HL-60 (cell line): ENCODE results near the gene WIPF1.

Source experiments
- DNase-seq, 2 experiments: peaks; one replicate each; pipeline ENCODE4 v3.0.0-alpha.2; 2010 to 2020; ENCODE audit warnings: low read depth in 1 of 2, low spot score in 1 of 2
- H3K27ac ChIP-seq: fragments of 250-450 bp; sonication (Bioruptor Pico); replicated peaks from 2 replicates; pipeline ENCODE4 v1.5.1; 2020; ENCODE audit warnings: mild to moderate bottlenecking, moderate library complexity
- H3K27me3 ChIP-seq: fragments of 250-450 bp; sonication (Bioruptor Pico); 2 replicates; pipeline ENCODE4 v1.5.1; 2021; ENCODE audit warnings: mild to moderate bottlenecking, moderate library complexity; ENCODE audit not compliant: insufficient read depth, poor library complexity, severe bottlenecking
- H3K4me3 ChIP-seq: replicated peaks from 2 replicates; pipeline ENCODE4 v1.5.1; 2011; ENCODE audit warnings: mild to moderate bottlenecking, control low read depth, low read length; ENCODE audit not compliant: insufficient read depth
- GABPA ChIP-seq: IDR thresholded peaks from 2 replicates; pipeline ENCODE4 v1.6.1; 2012; ENCODE audit warnings: low read depth
- POLR2AphosphoS5 ChIP-seq: IDR thresholded peaks from 2 replicates; pipeline ENCODE4 v1.6.1; 2012; ENCODE audit warnings: low read depth
- SPI1 ChIP-seq: IDR thresholded peaks from 2 replicates; pipeline ENCODE4 v1.6.1; 2012; ENCODE audit warnings: low read depth, mild to moderate bottlenecking, borderline replicate concordance
- long read RNA-seq: library from polyadenylated mRNA; unstranded; transcript quantifications from one replicate; pipeline ENCODE4 v2.0.0, GENCODE V29; 2020
- TF ChIP-seq, protein P1 (sequence below): IDR thresholded peaks from one replicate; pipeline ENCODE4 v1.5.1; 2011; ENCODE audit warnings: low read length, control low read depth, inconsistent platforms; ENCODE audit not compliant: insufficient read depth
- TF ChIP-seq, protein P2 (sequence below): IDR thresholded peaks from 2 replicates; pipeline ENCODE4 v1.6.1; 2012; ENCODE audit warnings: low read depth; ENCODE audit not compliant: insufficient replicate concordance

Gene WIPF1, protein sequence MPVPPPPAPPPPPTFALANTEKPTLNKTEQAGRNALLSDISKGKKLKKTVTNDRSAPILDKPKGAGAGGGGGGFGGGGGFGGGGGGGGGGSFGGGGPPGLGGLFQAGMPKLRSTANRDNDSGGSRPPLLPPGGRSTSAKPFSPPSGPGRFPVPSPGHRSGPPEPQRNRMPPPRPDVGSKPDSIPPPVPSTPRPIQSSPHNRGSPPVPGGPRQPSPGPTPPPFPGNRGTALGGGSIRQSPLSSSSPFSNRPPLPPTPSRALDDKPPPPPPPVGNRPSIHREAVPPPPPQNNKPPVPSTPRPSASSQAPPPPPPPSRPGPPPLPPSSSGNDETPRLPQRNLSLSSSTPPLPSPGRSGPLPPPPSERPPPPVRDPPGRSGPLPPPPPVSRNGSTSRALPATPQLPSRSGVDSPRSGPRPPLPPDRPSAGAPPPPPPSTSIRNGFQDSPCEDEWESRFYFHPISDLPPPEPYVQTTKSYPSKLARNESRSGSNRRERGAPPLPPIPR
- long read RNA-seq, full-length matches to known transcripts, result 11 of 99 reads
- long read RNA-seq, partial matches to known transcripts, result 37 of 99 reads
- long read RNA-seq, other reads (novel, unspliced or antisense), result 51 of 99 reads

DNA sequence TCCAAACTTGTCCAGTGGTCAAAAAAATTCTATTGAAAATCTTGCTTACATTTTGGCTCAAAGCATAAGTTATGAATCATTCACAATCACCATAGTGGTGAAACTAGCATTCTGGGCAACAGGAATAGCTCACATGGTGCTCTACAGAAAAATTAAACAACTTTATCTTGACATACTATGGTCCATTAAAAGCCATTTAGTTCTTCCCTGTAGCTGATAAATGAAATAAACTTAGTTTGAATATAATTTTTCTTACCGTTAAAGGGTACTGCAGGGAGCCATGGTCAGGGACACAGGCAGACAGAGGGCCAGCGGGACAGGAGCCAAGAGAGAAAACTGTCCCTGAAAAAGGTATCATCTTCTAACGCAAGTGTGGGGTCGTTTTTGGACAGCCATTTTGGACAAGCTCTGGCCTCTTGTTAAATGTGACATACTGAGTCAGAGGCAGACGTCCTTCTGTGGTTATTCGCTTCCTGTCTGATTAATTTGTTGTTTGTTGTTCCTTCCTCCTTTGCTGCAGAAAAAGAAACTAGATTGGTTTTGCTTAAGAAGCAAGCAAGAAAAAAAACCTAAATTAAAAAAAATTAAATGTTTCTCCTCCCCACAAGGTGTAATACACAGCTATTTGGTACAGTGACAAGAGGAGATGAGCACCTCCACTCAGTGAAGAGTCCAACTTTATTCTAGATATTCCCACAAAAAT lies at the start of gene WIPF1:
Gene WIPF1, minus strand, starts transcription at position 460 of the 703 bp plus-strand sequence. CDS start 12,231 bp downstream, outside the sequence.
- Histone ChIP-seq H3K27ac (peak within 1 kb of the TSS; percentile 79), H3K4me3 (peak within 1 kb of the TSS; percentile 37), H3K27me3 (no peaks in the 10 kb centered on the region)
- DNase-seq, result peak; percentile 46 to 69
- TF ChIP-seq POLR2AphosphoS5, result peak; percentile 28; the same call in 1 of the 2 replicates
- TF ChIP-seq, protein P1, sequence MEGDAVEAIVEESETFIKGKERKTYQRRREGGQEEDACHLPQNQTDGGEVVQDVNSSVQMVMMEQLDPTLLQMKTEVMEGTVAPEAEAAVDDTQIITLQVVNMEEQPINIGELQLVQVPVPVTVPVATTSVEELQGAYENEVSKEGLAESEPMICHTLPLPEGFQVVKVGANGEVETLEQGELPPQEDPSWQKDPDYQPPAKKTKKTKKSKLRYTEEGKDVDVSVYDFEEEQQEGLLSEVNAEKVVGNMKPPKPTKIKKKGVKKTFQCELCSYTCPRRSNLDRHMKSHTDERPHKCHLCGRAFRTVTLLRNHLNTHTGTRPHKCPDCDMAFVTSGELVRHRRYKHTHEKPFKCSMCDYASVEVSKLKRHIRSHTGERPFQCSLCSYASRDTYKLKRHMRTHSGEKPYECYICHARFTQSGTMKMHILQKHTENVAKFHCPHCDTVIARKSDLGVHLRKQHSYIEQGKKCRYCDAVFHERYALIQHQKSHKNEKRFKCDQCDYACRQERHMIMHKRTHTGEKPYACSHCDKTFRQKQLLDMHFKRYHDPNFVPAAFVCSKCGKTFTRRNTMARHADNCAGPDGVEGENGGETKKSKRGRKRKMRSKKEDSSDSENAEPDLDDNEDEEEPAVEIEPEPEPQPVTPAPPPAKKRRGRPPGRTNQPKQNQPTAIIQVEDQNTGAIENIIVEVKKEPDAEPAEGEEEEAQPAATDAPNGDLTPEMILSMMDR, result no peak

DNA sequence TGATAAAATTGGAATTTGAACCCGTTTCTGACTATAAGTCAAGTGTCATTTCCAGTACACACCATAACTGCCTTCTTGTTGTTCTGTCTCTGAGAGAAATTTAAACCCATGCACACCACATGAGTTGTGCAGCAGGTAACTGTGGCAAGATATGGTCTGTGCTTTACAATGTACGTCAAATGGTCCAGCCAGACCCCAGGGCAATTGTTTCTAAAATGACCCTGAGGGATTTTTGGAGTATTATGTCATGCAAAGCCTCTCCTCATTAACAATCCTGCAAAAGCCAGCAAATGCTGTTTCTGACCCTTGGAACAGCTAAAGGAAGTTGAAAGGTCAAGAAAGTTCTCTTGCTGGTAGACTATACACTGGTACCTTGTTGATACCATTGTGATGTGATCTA lies 47.7 kb upstream of the WIPF1 start:
- no peak overlapping the region for H3K27ac ChIP-seq
- H3K4me3 ChIP-seq, result no peak overlapping the region
- DNase-seq, result no peak

DNA sequence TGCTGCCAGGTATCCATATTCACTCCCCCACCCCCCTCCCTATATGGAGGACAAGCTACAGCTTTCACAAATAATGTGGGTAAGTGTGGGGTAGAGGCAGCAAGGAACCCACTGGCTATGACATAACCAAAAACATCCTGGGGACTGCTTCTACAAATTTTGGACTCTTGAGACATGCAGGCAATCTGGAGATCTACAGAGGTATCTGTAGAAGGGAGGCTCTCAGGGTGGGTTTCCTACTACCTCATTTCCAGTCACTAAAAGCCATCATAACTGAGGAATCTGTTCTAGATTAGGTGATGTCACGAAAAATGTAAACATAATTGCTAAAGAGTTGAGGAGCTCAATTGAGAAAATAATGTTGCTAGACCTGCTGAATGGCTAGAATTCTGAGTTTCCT lies 46.8 kb upstream of the WIPF1 start:
- no peak overlapping the region for H3K27ac ChIP-seq
- TF ChIP-seq, protein P1, result no peak
- DNase-seq, result no peak
- H3K4me3 ChIP-seq, result no peak overlapping the region
- no peaks in the 10 kb centered on the region for H3K27me3 ChIP-seq

More for the DNA sequence above, 47.7 kb upstream of the WIPF1 start:
- TF ChIP-seq POLR2AphosphoS5 (no peak), GABPA (no peak), SPI1 (no peak)
- TF ChIP-seq, protein P2, sequence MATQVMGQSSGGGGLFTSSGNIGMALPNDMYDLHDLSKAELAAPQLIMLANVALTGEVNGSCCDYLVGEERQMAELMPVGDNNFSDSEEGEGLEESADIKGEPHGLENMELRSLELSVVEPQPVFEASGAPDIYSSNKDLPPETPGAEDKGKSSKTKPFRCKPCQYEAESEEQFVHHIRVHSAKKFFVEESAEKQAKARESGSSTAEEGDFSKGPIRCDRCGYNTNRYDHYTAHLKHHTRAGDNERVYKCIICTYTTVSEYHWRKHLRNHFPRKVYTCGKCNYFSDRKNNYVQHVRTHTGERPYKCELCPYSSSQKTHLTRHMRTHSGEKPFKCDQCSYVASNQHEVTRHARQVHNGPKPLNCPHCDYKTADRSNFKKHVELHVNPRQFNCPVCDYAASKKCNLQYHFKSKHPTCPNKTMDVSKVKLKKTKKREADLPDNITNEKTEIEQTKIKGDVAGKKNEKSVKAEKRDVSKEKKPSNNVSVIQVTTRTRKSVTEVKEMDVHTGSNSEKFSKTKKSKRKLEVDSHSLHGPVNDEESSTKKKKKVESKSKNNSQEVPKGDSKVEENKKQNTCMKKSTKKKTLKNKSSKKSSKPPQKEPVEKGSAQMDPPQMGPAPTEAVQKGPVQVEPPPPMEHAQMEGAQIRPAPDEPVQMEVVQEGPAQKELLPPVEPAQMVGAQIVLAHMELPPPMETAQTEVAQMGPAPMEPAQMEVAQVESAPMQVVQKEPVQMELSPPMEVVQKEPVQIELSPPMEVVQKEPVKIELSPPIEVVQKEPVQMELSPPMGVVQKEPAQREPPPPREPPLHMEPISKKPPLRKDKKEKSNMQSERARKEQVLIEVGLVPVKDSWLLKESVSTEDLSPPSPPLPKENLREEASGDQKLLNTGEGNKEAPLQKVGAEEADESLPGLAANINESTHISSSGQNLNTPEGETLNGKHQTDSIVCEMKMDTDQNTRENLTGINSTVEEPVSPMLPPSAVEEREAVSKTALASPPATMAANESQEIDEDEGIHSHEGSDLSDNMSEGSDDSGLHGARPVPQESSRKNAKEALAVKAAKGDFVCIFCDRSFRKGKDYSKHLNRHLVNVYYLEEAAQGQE, result no peak
- TF ChIP-seq, protein P1, result no peak
- no peaks in the 10 kb centered on the region for H3K27me3 ChIP-seq

DNA sequence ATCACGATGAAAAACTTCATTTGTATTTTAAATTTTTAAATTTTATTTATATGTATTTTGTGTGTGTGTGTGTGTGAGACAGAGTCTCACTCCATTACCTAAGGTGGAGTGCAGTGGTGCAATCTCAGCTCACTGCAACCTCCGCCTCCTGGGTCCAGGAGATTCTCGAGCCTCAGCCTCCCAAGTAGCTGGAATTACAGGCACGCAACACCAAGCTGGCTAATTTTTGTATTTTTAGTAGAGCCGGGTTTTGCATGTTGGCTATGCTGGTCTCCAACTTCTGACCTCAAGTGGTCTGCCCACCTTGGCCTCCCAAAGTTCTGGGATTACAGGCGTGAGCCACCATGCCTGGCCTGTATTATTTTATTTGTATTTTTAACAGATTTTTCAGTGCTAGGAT lies 45.8 kb upstream of the WIPF1 start:
- TF ChIP-seq, protein P2, result no peak
- no peak for TF ChIP-seq SPI1
- no peak for DNase-seq
- Histone ChIP-seq H3K27me3 (no peaks in the 10 kb centered on the region), H3K27ac (no peak overlapping the region), H3K4me3 (no peak overlapping the region)
